Activated CD8-positive, alpha-beta memory T cell treated with anti-CD3 and anti-CD28 coated beads for 4 hours (primary cell): Measurements from ENCODE around the gene FAT2.

Experiments
- DNase-seq, 2 donors: peaks; one replicate each; pipeline ENCODE4 v3.0.0-alpha.2; 2020; ENCODE audit warnings: low read depth in 2 of 2

Gene FAT2, protein sequence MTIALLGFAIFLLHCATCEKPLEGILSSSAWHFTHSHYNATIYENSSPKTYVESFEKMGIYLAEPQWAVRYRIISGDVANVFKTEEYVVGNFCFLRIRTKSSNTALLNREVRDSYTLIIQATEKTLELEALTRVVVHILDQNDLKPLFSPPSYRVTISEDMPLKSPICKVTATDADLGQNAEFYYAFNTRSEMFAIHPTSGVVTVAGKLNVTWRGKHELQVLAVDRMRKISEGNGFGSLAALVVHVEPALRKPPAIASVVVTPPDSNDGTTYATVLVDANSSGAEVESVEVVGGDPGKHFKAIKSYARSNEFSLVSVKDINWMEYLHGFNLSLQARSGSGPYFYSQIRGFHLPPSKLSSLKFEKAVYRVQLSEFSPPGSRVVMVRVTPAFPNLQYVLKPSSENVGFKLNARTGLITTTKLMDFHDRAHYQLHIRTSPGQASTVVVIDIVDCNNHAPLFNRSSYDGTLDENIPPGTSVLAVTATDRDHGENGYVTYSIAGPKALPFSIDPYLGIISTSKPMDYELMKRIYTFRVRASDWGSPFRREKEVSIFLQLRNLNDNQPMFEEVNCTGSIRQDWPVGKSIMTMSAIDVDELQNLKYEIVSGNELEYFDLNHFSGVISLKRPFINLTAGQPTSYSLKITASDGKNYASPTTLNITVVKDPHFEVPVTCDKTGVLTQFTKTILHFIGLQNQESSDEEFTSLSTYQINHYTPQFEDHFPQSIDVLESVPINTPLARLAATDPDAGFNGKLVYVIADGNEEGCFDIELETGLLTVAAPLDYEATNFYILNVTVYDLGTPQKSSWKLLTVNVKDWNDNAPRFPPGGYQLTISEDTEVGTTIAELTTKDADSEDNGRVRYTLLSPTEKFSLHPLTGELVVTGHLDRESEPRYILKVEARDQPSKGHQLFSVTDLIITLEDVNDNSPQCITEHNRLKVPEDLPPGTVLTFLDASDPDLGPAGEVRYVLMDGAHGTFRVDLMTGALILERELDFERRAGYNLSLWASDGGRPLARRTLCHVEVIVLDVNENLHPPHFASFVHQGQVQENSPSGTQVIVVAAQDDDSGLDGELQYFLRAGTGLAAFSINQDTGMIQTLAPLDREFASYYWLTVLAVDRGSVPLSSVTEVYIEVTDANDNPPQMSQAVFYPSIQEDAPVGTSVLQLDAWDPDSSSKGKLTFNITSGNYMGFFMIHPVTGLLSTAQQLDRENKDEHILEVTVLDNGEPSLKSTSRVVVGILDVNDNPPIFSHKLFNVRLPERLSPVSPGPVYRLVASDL (N-terminal part only)

DNA sequence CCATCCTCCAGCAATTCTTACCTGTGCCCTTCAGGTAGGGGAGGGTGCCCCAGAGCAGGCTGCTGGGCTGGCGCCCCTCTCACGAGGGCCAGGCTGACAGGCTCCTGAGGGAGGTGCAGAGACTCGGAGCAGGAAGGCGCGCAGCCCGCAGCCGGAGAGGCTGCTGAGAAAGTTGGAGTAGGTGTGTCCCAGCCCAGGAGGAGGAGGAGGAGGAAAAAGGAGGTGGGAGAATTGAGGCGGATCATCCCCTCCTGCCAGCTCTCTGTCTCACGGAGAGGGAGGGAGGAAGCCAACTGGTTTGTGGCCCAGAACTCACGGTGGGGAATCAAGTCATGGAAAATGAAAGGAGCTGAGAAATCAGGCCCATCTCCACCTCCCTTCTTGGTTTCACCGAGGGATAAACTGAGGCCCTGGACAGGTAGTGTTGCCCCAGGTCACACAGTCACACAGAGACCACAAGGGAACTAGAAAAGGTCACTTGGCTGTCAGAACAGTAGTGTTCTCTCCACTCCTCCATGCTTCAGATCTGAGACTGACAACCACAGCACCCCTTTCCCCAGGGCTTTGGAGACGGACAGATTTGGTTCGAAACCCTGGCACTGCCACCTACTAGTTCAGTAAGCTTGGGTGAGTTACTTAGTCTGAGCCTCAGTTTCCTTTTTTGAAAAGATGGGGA, at the start of gene FAT2:
TSS of gene FAT2 (minus strand) at position 188 of the 676 bp plus-strand sequence. CDS start 22,400 bp downstream, outside the sequence.
- DNase-seq, result no peak

DNA sequence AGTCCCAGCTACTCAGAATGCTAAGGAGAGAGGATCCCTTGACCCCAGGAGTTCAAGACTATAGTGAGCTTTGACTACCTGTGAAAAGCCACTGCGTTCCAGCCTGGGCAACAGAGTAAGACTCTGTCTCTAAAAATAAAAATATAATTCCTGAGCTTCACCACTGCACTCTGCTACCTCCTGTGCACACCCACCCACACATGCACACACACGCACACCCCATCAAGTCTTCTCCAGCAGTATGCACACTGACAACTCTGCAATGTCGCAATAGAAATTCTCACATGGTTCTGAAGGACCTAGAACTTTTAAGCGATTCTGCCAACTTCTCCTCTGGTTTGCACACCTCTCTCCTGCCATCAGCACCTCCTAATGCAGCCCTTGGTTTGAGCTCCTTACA, 47.5 kb upstream of the FAT2 start:
- DNase-seq, result no peak

DNA sequence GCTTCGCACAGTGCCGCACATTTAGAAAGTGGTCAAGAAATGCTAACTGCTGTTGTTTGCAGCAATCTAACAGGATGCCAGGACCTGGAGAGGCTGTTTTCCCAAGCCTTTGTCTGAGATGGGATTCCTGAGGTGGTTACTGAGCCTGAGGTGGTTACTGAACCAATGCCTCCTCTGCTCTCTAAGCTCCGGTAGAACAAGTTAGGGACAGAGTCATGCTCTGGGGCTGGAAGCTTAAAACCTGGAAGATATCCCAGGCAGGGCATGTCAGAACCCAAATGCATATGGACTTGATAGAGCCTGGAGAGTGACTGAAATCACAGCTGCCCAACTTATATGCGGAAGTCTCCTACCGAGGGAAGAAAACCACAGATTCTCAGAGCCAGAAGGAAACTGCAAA, 46.5 kb upstream of the FAT2 start:
- no peak for DNase-seq

DNA sequence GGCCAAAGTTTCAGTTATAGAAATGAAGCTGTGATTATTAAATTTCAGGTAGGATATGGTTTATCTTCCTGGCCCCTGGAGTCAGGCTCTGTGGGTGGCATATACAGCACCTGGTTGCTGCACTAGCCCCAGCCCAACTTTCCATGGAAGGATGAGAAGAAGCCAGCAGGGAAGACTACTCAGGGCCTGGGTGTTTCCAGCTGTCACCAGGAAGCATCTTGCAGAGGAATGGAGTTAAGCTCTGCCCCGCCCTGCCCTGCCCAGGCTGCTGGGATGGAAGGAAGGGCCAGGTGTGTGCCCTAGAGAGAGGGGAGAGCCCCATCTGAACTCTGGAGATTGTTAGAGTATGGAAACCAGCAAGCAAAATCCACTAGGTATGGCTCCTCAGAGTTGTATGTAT, 42.8 kb upstream of the FAT2 start:
- no peak for DNase-seq

DNA sequence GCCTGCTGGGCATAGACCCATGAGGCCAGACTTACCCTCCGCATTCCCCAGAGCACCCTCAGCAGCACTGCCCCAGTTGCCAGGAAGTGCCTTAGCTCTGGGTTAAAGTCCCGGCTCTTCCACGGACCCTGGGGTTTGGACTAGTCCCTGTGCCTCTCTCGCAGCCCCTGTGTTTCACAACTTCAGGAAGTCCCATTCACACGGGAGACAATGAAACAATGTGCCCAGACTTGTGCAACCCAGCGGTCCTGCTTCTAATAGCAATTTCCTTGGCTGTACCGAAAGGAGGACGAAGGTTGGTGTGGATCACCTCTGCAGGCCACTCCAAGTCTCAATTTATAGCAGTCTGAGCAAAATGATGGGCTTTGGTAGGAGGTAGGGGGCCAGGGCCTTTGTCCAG, 41.8 kb upstream of the FAT2 start:
- no peak for DNase-seq

DNA sequence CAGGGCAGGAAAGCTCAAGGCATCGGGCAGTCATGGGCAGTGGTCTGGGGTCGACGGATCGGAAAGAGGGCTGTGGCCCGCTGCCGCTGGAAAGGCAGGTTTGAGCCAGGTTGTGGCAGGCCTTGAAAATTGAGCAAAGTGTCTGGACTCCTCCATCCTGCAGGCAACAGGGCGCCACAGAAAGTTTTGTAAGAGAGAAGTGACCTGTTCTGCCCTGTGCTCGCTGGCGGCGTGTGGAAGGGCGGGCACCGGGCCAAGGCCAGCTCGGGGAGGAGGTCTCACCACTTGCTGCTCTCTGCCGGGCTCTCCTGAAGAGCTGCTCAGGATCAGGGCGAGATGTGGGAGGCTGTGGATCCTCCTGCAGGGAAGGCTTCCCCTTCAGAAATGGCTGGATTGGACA, 41.4 kb upstream of the FAT2 start:
- DNase-seq, result no peak

DNA sequence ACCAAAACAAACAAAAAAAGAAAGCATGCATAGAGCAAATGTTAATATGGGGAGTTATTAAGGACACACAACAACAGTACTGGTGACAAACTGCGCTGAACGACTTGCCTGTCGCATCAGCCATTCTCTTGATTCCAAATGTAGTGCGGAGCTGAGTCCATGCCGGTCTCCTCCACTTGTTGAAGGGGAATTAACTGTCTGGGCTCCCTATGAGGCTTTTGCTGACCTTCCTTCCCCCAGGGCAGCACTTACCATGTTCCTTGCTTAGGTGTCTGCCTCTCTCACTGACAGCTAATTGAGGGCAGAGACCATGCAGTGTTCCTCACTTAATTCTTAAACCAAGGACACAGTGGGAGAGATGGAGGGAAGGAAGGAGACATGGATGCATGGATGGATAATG, 40.8 kb upstream of the FAT2 start:
- DNase-seq, result no peak

DNA sequence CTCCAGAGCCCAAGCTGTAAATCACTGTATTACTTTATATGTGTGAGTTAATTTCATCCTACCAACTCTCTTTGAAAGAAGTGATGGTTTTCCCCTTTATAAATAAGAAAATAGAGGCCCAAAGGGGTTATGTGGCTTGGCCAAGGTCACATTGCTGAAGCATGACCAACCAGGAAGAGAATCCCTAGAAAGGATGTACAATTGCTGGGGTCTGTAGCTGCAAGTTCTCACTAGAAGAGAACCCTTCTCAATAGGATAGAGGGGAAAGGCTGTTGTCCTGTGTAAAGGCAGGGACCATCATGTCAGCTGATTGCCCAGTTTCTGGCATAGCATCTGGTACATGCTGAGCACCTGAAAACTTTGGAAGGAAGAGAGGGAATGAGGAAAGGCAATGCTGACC, 39.0 kb upstream of the FAT2 start:
- DNase-seq, result no peak

DNA sequence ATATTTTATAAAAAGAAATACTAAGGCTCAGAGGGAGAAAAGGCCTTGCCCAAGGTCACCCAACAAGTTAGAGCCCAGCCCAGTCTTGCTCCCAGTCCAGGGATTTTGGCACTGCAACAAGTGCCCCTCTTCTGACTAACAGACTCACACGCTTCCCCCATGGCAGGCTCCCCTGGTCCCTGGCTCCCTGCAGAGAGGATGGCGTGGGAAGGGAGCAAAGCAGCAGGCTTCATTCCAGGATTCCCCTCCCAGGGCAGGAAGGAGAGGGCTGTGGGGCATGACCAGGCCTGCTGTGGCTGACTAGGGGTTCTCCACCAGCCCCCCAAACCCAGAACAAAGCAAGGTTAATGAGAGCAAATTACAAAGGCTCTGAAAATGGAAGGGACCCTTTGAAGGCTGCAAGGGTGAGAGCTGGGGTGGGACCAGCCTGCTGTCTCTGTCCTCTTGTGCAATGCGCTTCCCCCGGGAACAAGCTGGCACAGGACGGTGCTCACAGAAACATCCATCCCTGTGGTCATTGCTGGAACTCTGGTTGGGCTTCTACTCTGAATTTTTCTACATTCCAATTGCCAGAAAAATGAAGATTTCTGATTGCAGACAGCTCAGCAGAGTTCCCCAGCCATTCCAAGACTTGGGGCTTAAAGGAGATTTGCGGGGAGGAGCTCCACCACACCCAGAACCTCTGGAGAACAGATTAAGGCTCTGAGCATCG, 37.1 kb upstream of the FAT2 start:
- no peak for DNase-seq

DNA sequence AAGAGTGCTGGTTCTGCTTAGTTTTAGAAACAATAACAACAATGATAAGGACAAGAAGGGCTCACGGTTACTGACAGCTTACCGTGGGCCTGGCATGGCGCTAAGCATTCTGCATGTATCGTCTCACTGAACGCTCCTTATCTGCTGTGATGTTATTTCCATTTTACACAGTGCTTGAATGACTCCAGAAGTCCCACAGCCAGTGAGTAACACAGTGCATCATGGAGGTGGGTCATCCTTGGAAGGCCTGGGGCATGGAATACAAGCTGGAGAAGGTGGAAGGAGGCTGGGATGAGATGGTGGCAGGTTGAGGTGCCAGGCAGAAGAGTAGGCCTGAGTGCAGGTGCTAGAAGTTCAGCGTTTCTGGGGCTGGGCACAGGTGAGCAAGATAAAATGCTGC, 36.5 kb upstream of the FAT2 start:
- DNase-seq, result no peak

DNA sequence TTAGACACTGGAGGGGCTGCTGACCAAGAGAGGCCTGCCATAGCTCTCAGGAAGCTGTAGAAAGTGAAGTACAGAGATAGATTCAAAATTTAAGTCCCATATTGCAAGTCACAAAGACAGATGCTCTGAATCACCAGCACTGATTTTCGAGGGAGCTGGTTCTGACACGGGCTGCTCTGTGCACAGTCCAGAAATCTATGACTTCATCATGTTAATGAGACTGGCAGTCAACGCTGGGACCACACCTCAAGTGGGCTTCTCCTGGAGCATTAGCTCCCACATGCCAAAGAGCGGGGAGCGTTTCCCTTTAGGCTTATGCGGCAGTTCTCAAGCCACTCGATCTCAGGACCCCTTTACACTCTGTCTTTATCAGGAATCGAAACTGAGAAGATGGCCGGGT, 34.2 kb upstream of the FAT2 start:
- DNase-seq, result no peak

DNA sequence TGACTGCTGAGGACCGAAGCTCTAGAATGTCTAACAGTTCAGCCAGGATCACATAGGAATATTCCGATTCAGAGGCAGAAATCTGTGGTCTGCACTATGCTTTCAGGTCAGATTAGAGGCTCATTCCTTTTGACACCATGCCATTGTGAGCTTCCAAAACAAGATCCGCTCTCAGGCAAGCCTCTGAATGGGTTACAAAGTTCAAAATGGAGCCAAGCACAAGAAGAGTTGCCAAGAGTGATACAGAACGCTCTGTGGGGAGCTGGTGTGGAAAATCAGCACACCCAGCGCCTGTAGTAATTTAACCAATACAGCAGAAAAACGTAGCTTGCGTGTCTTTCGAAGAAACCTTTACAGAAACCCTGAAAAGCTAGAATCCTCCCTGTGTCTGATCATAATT, 33.3 kb upstream of the FAT2 start:
- DNase-seq, result no peak

DNA sequence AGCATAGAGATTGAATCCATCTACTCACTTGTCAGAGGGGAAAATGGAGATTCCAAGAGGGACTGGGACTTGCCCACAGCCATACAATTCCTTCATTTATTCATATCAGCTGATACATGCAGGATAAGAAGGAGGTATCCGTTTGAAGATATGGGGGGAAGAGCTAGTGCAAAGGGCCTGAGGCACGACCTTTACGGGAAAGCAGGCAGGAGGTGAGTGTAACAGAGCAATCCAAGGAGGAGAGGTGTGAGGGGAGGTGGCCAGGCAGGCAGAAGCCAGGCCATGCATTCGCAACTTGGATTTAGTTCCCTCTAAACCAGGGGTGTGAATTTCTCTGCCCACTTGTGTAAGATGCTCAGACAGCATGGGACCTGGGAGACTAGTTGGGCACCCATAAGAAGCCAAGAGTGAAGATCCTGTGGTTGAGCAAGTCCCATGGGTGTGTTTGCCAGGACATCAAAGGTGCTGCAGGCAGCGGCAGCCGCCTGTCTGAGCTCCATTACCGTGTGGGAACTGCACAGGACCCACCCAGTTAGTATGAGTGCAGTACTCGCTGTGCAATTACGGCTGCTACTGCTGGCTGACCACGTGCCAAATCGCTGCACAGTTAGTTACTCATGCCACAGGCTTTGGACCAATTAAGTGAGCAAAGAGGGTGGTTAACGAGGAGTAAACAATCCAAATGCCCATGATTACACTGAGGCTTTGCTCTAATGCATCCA, 31.4 kb upstream of the FAT2 start:
- no peak for DNase-seq

DNA sequence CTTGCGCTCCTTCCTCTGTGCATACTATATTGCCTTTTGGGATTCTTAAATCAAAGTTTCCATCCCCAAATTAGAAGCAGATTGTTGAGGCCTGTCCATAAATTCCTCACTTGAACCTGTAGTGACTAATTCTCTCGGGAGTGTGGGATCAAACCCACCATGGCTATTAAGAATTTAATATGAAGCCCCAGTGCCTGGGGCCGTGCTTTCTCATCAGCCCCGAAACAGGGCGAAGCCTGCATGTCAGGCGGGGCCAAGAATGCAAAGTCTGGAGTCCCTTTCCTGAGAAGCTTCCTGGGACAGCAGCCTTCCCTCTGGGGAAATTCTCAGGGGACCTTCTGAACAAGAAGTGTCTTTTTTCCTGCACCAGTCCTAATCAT, 29.3 kb upstream of the FAT2 start:
- DNase-seq, result no peak

DNA sequence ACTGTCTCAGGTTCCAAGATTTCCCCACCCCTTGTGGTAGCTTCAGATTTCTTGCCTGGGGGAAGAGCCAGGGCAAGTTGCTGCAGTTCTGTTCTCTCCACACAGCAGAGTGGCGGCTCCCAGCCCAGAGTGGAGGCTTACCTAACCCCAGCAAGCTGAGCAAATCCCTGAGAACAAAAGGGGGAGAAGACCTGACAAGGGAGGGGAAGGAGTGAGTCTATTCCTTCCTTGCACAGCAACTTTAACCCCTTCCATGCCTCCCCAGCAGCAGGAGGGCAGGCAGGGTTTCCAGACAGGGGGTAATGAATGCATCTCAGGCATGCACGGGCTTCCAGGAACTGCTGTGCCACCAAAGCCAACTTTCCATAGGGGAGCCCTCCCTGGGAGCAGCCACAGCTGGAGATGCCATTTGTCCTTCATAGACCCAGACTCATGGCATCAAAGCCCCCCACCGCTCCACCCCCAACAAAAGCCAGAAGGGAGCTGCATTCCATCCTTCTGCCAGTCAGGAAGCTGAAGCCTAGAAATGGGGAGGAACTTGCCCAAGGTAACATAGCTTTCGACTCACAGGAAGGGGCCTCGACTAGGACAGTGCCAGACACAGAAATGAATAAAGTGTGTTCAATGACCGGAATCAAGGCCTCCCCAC, 28.8 kb upstream of the FAT2 start:
- DNase-seq, result no peak

DNA sequence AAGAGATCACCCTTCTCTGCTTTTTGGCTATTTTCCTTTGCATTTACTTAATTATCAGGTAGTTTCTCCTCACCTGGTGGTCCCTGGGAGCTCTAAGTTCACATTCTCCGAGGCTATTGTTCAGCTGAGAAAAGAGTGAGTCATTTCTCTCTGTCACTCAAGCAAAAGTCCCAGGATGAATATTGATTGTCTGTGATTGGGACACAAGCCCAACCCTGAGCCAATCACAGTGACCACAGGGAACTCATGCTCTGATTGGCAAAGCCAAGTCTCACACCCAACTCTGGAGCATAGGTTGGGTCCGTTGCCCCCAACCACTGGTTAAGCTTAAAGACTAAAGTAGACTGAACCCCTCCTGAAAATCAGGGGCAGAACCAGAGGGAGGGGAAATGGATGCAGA, 27.8 kb upstream of the FAT2 start:
- DNase-seq, result no peak

DNA sequence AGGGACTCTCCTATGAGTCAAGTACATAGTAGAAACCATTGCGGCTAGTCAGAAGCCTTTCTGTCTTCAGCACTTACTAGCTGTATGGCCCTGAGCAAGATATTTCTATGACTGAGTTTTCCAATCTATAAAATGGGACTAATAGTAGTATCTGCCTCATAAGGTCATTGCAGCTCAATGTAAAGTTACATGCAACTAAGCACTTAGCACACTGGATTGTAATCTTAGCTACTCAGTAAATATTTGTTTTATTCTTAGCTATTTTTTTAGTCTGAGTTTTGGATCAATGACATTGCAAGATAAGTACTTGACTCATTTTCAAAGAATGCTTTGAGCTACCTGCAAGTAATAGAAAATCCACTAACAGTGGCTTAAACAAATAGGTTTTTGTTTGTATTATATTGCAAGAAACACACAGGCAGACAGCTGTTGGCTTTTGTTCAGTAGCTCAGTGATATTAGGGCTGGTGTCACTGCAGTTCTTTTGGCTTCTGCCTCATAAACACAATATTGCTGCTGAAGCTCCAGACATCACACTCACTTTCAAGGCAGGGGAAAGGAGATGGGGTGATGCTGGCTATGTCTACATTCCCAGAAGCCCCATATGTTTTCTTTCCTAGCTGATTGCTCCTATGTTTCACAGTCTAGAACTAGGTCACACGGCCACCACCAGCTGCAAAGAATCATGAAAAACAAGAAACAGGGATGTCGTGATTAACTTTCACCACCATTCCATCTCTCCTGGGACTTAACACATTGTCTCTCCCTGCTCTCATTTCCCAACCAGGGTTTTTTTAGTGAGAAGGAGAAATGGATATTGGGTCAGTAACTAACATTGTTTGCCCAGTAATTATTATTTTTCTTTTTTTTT, 26.9 kb upstream of the FAT2 start:
- no peak for DNase-seq

DNA sequence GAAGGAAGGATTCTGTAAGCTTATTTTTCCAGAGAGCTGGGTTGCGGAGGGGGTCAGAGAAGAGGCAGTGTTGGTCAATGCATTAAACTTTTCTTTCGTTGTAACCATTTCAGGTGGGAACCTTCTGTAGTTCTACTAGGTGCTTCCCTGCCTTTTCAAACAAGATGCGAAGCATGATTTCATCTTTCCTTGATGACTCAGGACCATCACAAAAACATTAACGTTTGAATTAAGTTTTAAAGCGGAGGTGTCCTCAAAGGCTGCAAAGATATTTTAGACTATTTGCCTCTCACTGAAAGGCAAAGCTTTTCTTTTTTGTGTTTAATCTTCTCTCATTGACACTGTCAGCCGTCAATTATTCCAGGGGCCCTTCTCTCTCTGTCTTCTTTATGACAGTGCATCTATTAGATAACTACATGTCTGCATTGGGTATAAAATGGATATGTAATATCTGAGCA, 26.3 kb upstream of the FAT2 start:
- no peak for DNase-seq

DNA sequence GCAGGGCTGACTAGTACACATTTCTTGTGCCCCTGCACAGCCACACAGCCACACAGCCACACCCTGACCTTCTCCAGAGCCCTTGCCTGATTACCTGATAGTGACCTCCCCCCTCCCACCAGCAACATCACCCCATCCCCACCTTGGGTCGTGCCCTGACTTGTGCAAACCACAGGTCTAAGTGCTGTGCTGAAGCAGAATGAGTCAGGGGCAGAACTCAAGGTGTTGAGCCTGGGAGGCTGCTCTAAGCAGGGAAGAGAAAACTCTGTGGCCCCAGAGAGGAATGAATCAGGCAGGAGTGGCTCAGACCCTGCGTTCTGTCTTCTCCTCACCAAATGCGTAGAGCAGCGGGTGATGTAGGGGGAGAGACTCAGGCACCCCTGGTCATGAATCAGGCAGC, 24.3 kb upstream of the FAT2 start:
- DNase-seq, result no peak
